ENCODE results near the gene PLEKHG5. TPM values are rescaled to one million over a fixed set of nuclear protein-coding genes. Genes with fewer than 3 reads are reported as not detected.

The PLEKHG5 gene
- total and polyA plus RNA-seq, 7 experiments from 2014 or later, result 2.0 to 15.6 (median 9.6) TPM; not detected in 1

GRCh38 chr1:6511056-6511455, 19.6 kb upstream of the PLEKHG5 start:
- Histone ChIP-seq H3K27ac (ENCODE audit: low read depth, low read length) (no peak overlapping the region), H3K27me3 (ENCODE audit: control insufficient read depth in 2 of 2, insufficient read depth in 2 of 2, low read length in 2 of 2) (no peaks in the 10 kb centered on the region), H3K9me3 (ENCODE audit: control insufficient read depth in 2 of 3, low read length in 3 of 3) (no peaks in the 10 kb centered on the region), H3K36me3 (ENCODE audit: control insufficient read depth in 2 of 3, insufficient read depth in 3 of 3, low read length in 3 of 3) (no peaks in the 10 kb centered on the region), H3K4me1 (ENCODE audit: control insufficient read depth in 2 of 2, insufficient read depth in 2 of 2, low read length in 2 of 2) (no peaks in the 10 kb centered on the region), H3K4me3 (ENCODE audit: low read length) (no peak overlapping the region)
- intact Hi-C loops (cut with micrococcal nuclease), result no loop called here
- DNase-seq, result no peak
- no peak overlapping the region for H3K4me3 Mint-ChIP-seq
- H3K27ac Mint-ChIP-seq, result no peak overlapping the region
- no peak for ATAC-seq
- H3K4me1 Mint-ChIP-seq, result no peaks in the 10 kb centered on the region
- ChIA-PET POLR2A (interaction anchor here (0.5 kb wide), 1 partner anchor 69 kb away, joined by 3 read pairs; no protein-coding TSS in a partner anchor), CTCF (no interaction called here)
- no peaks in the 10 kb centered on the region for H3K9me3 Mint-ChIP-seq
- H3K27me3 Mint-ChIP-seq, result no peaks in the 10 kb centered on the region
- no peaks in the 10 kb centered on the region for H3K36me3 Mint-ChIP-seq

GRCh38 chr1:6510493-6510892, 19.0 kb upstream of the PLEKHG5 start:
- CTCF ChIA-PET, result no interaction called here
- Mint-ChIP-seq H3K27ac (no peak overlapping the region), H3K36me3 (no peaks in the 10 kb centered on the region), H3K4me3 (no peak overlapping the region), H3K4me1 (no peaks in the 10 kb centered on the region), H3K9me3 (no peaks in the 10 kb centered on the region), H3K27me3 (no peaks in the 10 kb centered on the region)
- ATAC-seq (no peak), DNase-seq (no peak)
- intact Hi-C loops (cut with micrococcal nuclease), result no loop called here
- Histone ChIP-seq H3K4me3 (ENCODE audit: low read length) (no peak overlapping the region), H3K9me3 (ENCODE audit: control insufficient read depth in 2 of 3, low read length in 3 of 3) (no peaks in the 10 kb centered on the region), H3K27ac (ENCODE audit: low read depth, low read length) (no peak overlapping the region), H3K4me1 (ENCODE audit: control insufficient read depth in 2 of 2, insufficient read depth in 2 of 2, low read length in 2 of 2) (no peaks in the 10 kb centered on the region), H3K27me3 (ENCODE audit: control insufficient read depth in 2 of 2, insufficient read depth in 2 of 2, low read length in 2 of 2) (no peaks in the 10 kb centered on the region), H3K36me3 (ENCODE audit: control insufficient read depth in 2 of 3, insufficient read depth in 3 of 3, low read length in 3 of 3) (no peaks in the 10 kb centered on the region)
- POLR2A ChIA-PET, result interaction anchor here (0.5 kb wide), 1 partner anchor 70 kb away, joined by 3 read pairs; no protein-coding TSS in a partner anchor

GRCh38 chr1:6509919-6510291, 18.4 kb upstream of the PLEKHG5 start:
- DNase-seq, result no peak
- Histone ChIP-seq H3K9me3 (ENCODE audit: control insufficient read depth in 2 of 3, low read length in 3 of 3) (no peaks in the 10 kb centered on the region), H3K4me1 (ENCODE audit: control insufficient read depth in 2 of 2, insufficient read depth in 2 of 2, low read length in 2 of 2) (no peaks in the 10 kb centered on the region), H3K36me3 (ENCODE audit: control insufficient read depth in 2 of 3, insufficient read depth in 3 of 3, low read length in 3 of 3) (no peaks in the 10 kb centered on the region), H3K27me3 (ENCODE audit: control insufficient read depth in 2 of 2, insufficient read depth in 2 of 2, low read length in 2 of 2) (no peaks in the 10 kb centered on the region), H3K4me3 (ENCODE audit: low read length) (no peak overlapping the region), H3K27ac (ENCODE audit: low read depth, low read length) (no peak overlapping the region)
- Mint-ChIP-seq H3K27me3 (no peaks in the 10 kb centered on the region), H3K4me3 (no peak overlapping the region), H3K4me1 (no peaks in the 10 kb centered on the region), H3K27ac (no peak overlapping the region), H3K36me3 (no peaks in the 10 kb centered on the region), H3K9me3 (no peaks in the 10 kb centered on the region)
- ChIA-PET CTCF (no interaction called here), POLR2A (no interaction called here)
- intact Hi-C loops (cut with micrococcal nuclease), result no loop called here
- ATAC-seq, result no peak

GRCh38 chr1:6509220-6509918, 17.9 kb upstream of the PLEKHG5 start:
- Mint-ChIP-seq H3K9me3 (no peaks in the 10 kb centered on the region), H3K27me3 (peaks cover 0 to 2% (median 0%) of the 10 kb centered on the region in 5 donors), H3K36me3 (no peaks in the 10 kb centered on the region), H3K4me3 (no peak overlapping the region), H3K4me1 (no peaks in the 10 kb centered on the region), H3K27ac (no peak overlapping the region)
- no peaks in the 10 kb centered on the region for H3K27me3 ChIP-seq (ENCODE audit: control insufficient read depth in 2 of 2, insufficient read depth in 2 of 2, low read length in 2 of 2)
- H3K36me3 ChIP-seq (ENCODE audit: control insufficient read depth in 2 of 3, insufficient read depth in 3 of 3, low read length in 3 of 3), result no peaks in the 10 kb centered on the region
- H3K4me1 ChIP-seq (ENCODE audit: control insufficient read depth in 2 of 2, insufficient read depth in 2 of 2, low read length in 2 of 2), result no peaks in the 10 kb centered on the region
- no peak for DNase-seq
- intact Hi-C loops (cut with micrococcal nuclease), result no loop called here
- ChIA-PET POLR2A (interaction anchor here (1.1 kb wide), 1 partner anchor 27 kb away, joined by 3 read pairs; no protein-coding TSS in a partner anchor), CTCF (interaction anchor here (1.1 kb wide), 1 partner anchor 19 kb away, joined by 4 read pairs; no protein-coding TSS in a partner anchor)
- no peak overlapping the region for H3K4me3 ChIP-seq (ENCODE audit: low read length)
- H3K27ac ChIP-seq (ENCODE audit: low read depth, low read length), result no peak overlapping the region
- no peak for ATAC-seq
- no peaks in the 10 kb centered on the region for H3K9me3 ChIP-seq (ENCODE audit: control insufficient read depth in 2 of 3, low read length in 3 of 3)

GRCh38 chr1:6508816-6509189, 17.3 kb upstream of the PLEKHG5 start:
- ChIA-PET CTCF (interaction anchor here (1.1 kb wide), 1 partner anchor 18 kb away, joined by 4 read pairs; no protein-coding TSS in a partner anchor), POLR2A (interaction anchor here (1.1 kb wide), 1 partner anchor 28 kb away, joined by 3 read pairs; no protein-coding TSS in a partner anchor)
- no peak for DNase-seq
- Mint-ChIP-seq H3K27ac (no peak overlapping the region), H3K4me3 (no peak overlapping the region), H3K27me3 (peaks cover 0 to 4% (median 0%) of the 10 kb centered on the region in 5 donors), H3K36me3 (no peaks in the 10 kb centered on the region), H3K9me3 (no peaks in the 10 kb centered on the region), H3K4me1 (no peaks in the 10 kb centered on the region)
- H3K36me3 ChIP-seq (ENCODE audit: control insufficient read depth in 2 of 3, insufficient read depth in 3 of 3, low read length in 3 of 3), result no peaks in the 10 kb centered on the region
- no peak overlapping the region for H3K4me3 ChIP-seq (ENCODE audit: low read length)
- no peaks in the 10 kb centered on the region for H3K27me3 ChIP-seq (ENCODE audit: control insufficient read depth in 2 of 2, insufficient read depth in 2 of 2, low read length in 2 of 2)
- intact Hi-C loops (cut with micrococcal nuclease), result no loop called here
- H3K27ac ChIP-seq (ENCODE audit: low read depth, low read length), result no peak overlapping the region
- no peaks in the 10 kb centered on the region for H3K4me1 ChIP-seq (ENCODE audit: control insufficient read depth in 2 of 2, insufficient read depth in 2 of 2, low read length in 2 of 2)
- no peaks in the 10 kb centered on the region for H3K9me3 ChIP-seq (ENCODE audit: control insufficient read depth in 2 of 3, low read length in 3 of 3)
- ATAC-seq, result no peak

GRCh38 chr1:6508154-6508815, 16.8 kb upstream of the PLEKHG5 start:
- no peaks in the 10 kb centered on the region for H3K4me1 Mint-ChIP-seq
- no peak overlapping the region for H3K27ac Mint-ChIP-seq
- H3K4me1 ChIP-seq (ENCODE audit: control insufficient read depth in 2 of 2, insufficient read depth in 2 of 2, low read length in 2 of 2), result no peaks in the 10 kb centered on the region
- intact Hi-C loops (cut with micrococcal nuclease), result no loop called here
- H3K27me3 ChIP-seq (ENCODE audit: control insufficient read depth in 2 of 2, insufficient read depth in 2 of 2, low read length in 2 of 2), result no peaks in the 10 kb centered on the region
- DNase-seq (no peak), ATAC-seq (no peak)
- H3K9me3 ChIP-seq (ENCODE audit: control insufficient read depth in 2 of 3, low read length in 3 of 3), result no peaks in the 10 kb centered on the region
- H3K9me3 Mint-ChIP-seq, result no peaks in the 10 kb centered on the region
- peaks cover 0 to 4% (median 0%) of the 10 kb centered on the region in 5 donors for H3K27me3 Mint-ChIP-seq
- ChIA-PET CTCF (interaction anchor here (1.1 kb wide), 1 partner anchor 18 kb away, joined by 4 read pairs; no protein-coding TSS in a partner anchor), POLR2A (interaction anchor here (1.1 to 1.4 kb wide), 2 partner anchors 16 to 28 kb away, joined by 3 read pairs; no protein-coding TSS in a partner anchor)
- H3K27ac ChIP-seq (ENCODE audit: low read depth, low read length), result no peak overlapping the region
- H3K4me3 Mint-ChIP-seq, result no peak overlapping the region
- no peaks in the 10 kb centered on the region for H3K36me3 Mint-ChIP-seq
- no peak overlapping the region for H3K4me3 ChIP-seq (ENCODE audit: low read length)
- H3K36me3 ChIP-seq (ENCODE audit: control insufficient read depth in 2 of 3, insufficient read depth in 3 of 3, low read length in 3 of 3), result no peaks in the 10 kb centered on the region
